Kidney (tissue), 14 donors: ENCODE data around the gene SLC6A1. TPM values are rescaled to one million over a fixed set of nuclear protein-coding genes. Genes with fewer than 3 reads are reported as not detected.

Source experiments
- DNase-seq, 5 donors: peaks; one replicate each; pipeline ENCODE4 v3.0.0-alpha.2; 2013 to 2020
- FAIRE-seq: peaks from 2 replicates; lab custom pipeline; 2012; peaks lifted over from hg19 to GRCh38; lab: Jason Lieb, UNC
- H3K27ac ChIP-seq, 2 donors: one replicate each; pipeline ENCODE4 v1.7.0; 2013; ENCODE audit warnings: low read depth in 2 of 2, low read length in 2 of 2, inconsistent platforms in 1 of 2
- H3K27me3 ChIP-seq: one replicate; pipeline ENCODE4 v1.7.1; 2013; ENCODE audit warnings: low read length, inconsistent platforms; ENCODE audit not compliant: control insufficient read depth, insufficient read depth
- H3K36me3 ChIP-seq, 3 donors: one replicate each; pipeline versions ENCODE4 v1.7.0 to v1.7.1; 2013; ENCODE audit warnings: low read length in 3 of 3, control low read depth in 1 of 3, inconsistent platforms in 1 of 3; ENCODE audit not compliant: insufficient read depth in 3 of 3, control insufficient read depth in 2 of 3
- H3K4me1 ChIP-seq, 3 donors: one replicate each; pipeline versions ENCODE4 v1.7.0 to v1.7.1; 2013; ENCODE audit warnings: low read length in 3 of 3, inconsistent platforms in 1 of 3, low read depth in 1 of 3; ENCODE audit not compliant: control insufficient read depth in 2 of 3, insufficient read depth in 2 of 3
- H3K4me3 ChIP-seq, 3 donors: one replicate each; pipeline versions ENCODE4 v1.7.0 to v1.8.1; 2013; ENCODE audit warnings: low read length in 3 of 3, control low read depth in 1 of 3, inconsistent platforms in 1 of 3
- H3K9ac ChIP-seq, 3 donors: one replicate each; pipeline versions ENCODE4 v1.7.0 to v1.7.1; 2013; ENCODE audit warnings: low read length in 3 of 3, control low read depth in 1 of 3, inconsistent platforms in 1 of 3
- H3K9me3 ChIP-seq, 3 donors: one replicate each; pipeline versions ENCODE4 v1.7.0 to v1.7.1; 2013; ENCODE audit warnings: low read length in 3 of 3, control low read depth in 1 of 3, inconsistent platforms in 1 of 3; ENCODE audit not compliant: control insufficient read depth in 2 of 3, insufficient read depth in 1 of 3
- intact Hi-C: fragments of 100-400 bp; cut with DNase I; formaldehyde crosslinking; loops from one replicate; pipeline ENCODE4 v1.11.1; 2022
- polyA plus RNA-seq: library from polyadenylated mRNA; stranded (reverse); fragments of 350-450 nt; fragmentation: Illumina TruSeq; extraction: RNeasy Lipid Tissue Mini Kit (QIAGEN cat#74804); gene quantifications from one replicate; pipeline ENCODE4 v1.2.3, GENCODE V29; 2014; ENCODE audit warnings: low read depth, low replicate concordance; ENCODE audit not compliant: insufficient read depth
- total RNA-seq: library from RNA; stranded (reverse); fragmentation: NEBNext Ultra II Directional; extraction: Animal tissue kit (Norgen Biotek cat#: 25700); gene quantifications from one replicate; pipeline ENCODE4 v1.2.1, GENCODE V29; 2021
- TF ChIP-seq, protein P1 (sequence below): IDR thresholded peaks from 3 replicates; pipeline ENCODE4 v1.5.1; 2012; ENCODE audit warnings: mild to moderate bottlenecking, moderate library complexity, borderline replicate concordance; ENCODE audit not compliant: insufficient read depth; ENCODE audit errors: extremely low read depth
- donor health status: control.
- donor health status: control.
- donor health status: control.
- donor health status: control.
- donor health status: control.
- donor health status: DM: yes; HTN: yes; CAD: no.
- donor health status: Normal renal cell carcinoma (clear cell type).

SLC6A1 gene
- total and polyA plus RNA-seq, 2 donors from 2014 or later = 2.1 TPM; not detected in 1

GRCh38 chr3:10954740-10955139 lies 37.8 kb upstream of the SLC6A1 start:
- Histone ChIP-seq H3K9ac (no peak overlapping the region), H3K36me3 (no peaks in the 10 kb centered on the region), H3K27ac (no peak overlapping the region), H3K4me3 (no peak overlapping the region), H3K9me3 (no peaks in the 10 kb centered on the region), H3K4me1 (no peaks in the 10 kb centered on the region), H3K27me3 (no peaks in the 10 kb centered on the region)
- TF ChIP-seq, protein P1, sequence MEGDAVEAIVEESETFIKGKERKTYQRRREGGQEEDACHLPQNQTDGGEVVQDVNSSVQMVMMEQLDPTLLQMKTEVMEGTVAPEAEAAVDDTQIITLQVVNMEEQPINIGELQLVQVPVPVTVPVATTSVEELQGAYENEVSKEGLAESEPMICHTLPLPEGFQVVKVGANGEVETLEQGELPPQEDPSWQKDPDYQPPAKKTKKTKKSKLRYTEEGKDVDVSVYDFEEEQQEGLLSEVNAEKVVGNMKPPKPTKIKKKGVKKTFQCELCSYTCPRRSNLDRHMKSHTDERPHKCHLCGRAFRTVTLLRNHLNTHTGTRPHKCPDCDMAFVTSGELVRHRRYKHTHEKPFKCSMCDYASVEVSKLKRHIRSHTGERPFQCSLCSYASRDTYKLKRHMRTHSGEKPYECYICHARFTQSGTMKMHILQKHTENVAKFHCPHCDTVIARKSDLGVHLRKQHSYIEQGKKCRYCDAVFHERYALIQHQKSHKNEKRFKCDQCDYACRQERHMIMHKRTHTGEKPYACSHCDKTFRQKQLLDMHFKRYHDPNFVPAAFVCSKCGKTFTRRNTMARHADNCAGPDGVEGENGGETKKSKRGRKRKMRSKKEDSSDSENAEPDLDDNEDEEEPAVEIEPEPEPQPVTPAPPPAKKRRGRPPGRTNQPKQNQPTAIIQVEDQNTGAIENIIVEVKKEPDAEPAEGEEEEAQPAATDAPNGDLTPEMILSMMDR = no peak
- intact Hi-C loops = no loop called here
- FAIRE-seq (no peak), DNase-seq (no peak)

DNA sequence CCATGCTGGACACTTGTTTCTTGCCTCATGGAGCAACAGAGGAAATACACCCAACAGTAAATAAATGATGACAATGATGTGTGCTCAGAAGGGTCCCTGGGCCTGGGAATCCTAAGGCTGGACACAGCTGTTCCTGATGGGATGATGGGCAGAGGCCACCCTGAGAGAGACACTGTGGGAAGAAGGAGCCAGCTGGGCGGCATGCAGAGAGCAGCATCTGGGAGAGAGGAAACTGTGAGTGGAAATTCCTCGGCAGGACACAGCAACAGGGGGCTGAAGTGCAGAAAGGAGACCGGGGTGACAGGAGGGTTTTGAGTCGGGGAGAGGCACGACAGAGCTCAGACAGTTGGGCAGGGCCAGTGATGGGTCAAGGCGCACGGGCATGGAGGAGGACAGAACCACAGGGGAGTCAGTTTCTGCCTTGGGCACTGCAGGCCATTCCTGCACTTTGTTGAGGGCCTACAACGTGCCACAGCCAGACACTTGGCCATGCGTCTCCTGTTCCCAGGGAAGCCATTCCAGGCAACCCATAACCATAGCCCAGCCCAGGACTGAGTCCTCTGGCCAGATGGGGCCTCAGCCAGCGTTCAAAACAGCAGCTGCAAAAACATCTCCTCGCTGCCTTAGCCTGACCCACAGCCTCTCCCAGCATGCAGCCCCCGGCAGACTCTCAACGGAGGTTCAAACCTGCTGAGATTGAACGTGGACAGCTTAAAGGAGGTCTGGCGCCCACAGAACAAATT lies 36.7 kb upstream of the SLC6A1 start:
- no peaks in the 10 kb centered on the region for H3K9me3 ChIP-seq
- no peaks in the 10 kb centered on the region for H3K4me1 ChIP-seq
- no peak overlapping the region for H3K27ac ChIP-seq
- TF ChIP-seq, protein P1 = no peak
- no peaks in the 10 kb centered on the region for H3K36me3 ChIP-seq
- DNase-seq = peak in 3 of 5 donors; percentile 26 to 72 (median 27)
- H3K4me3 ChIP-seq = no peak overlapping the region
- intact Hi-C loops = no loop called here
- no peaks in the 10 kb centered on the region for H3K27me3 ChIP-seq
- no peak overlapping the region for H3K9ac ChIP-seq
- no peak for FAIRE-seq

DNA sequence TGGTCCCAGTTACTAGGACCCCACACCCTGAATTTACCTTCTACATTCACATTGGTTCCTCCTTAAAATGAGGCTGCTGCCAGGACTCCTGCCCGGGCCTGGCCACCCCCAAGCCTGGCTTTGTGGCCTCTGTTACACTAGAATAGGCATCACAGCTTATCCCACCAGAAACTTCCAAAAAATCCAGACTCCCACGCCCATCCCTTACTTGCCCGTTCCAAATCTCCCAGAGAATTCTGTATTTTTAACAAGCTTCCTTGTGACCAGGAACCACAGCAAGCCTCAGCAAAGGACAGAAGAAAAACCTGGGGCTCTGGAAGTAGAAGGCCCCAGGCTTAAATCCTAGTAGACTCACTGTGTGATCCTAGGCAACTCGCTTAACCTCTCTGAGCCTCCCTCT lies 36.0 kb upstream of the SLC6A1 start:
- no peaks in the 10 kb centered on the region for H3K36me3 ChIP-seq
- TF ChIP-seq, protein P1 = no peak
- no peaks in the 10 kb centered on the region for H3K9me3 ChIP-seq
- DNase-seq (no peak), FAIRE-seq (no peak)
- no peak overlapping the region for H3K27ac ChIP-seq
- no peaks in the 10 kb centered on the region for H3K4me1 ChIP-seq
- intact Hi-C loops = no loop called here
- no peaks in the 10 kb centered on the region for H3K27me3 ChIP-seq
- no peak overlapping the region for H3K4me3 ChIP-seq
- no peak overlapping the region for H3K9ac ChIP-seq

- H3K36me3 ChIP-seq = no peaks in the 10 kb centered on the region
- H3K27ac ChIP-seq = no peak overlapping the region
- no peak overlapping the region for H3K9ac ChIP-seq
- no peak for DNase-seq
- no peaks in the 10 kb centered on the region for H3K27me3 ChIP-seq
- FAIRE-seq = no peak
- H3K9me3 ChIP-seq = no peaks in the 10 kb centered on the region
- no peaks in the 10 kb centered on the region for H3K4me1 ChIP-seq
- intact Hi-C loops = no loop called here
- no peak overlapping the region for H3K4me3 ChIP-seq
- TF ChIP-seq, protein P1 = no peak
Measured at GRCh38 chr3:10956986-10957385, 35.6 kb upstream of the SLC6A1 start.
